AG09319 (cell line): ENCODE results near the gene VAMP5.

Experiments
- DNase-seq: peaks from one replicate; pipeline ENCODE4 v3.0.0-alpha.2; 2010; ENCODE audit warnings: low read depth; ENCODE audit errors: extremely low read depth
- TF ChIP-seq, protein P1 (sequence below): IDR thresholded peaks from 2 replicates; pipeline ENCODE4 v1.5.1; 2011; ENCODE audit warnings: low read depth, mild to moderate bottlenecking, inconsistent platforms, low read length, moderate library complexity

The VAMP5 gene

DNA sequence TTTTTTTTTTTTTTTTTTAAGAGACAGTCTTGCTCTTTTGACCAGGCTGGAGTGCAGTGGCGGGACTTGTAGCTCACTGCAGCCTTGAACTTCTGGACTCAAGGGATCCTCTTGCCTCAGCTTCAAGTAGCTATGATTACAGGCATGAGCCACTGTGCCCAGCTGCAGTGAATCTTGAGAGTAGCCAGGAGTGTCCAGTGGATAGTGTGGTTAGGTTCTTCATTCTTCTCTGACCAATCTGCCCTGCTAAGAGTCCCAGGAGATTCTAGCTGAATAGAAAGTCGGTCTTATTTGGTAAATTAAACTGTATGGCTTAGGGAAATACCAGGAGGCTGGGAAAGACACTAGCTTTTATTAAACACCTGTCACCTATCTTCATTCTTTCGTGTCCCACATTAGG, 47.1 kb downstream of the VAMP5 start:
- TF ChIP-seq, protein P1, sequence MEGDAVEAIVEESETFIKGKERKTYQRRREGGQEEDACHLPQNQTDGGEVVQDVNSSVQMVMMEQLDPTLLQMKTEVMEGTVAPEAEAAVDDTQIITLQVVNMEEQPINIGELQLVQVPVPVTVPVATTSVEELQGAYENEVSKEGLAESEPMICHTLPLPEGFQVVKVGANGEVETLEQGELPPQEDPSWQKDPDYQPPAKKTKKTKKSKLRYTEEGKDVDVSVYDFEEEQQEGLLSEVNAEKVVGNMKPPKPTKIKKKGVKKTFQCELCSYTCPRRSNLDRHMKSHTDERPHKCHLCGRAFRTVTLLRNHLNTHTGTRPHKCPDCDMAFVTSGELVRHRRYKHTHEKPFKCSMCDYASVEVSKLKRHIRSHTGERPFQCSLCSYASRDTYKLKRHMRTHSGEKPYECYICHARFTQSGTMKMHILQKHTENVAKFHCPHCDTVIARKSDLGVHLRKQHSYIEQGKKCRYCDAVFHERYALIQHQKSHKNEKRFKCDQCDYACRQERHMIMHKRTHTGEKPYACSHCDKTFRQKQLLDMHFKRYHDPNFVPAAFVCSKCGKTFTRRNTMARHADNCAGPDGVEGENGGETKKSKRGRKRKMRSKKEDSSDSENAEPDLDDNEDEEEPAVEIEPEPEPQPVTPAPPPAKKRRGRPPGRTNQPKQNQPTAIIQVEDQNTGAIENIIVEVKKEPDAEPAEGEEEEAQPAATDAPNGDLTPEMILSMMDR, result no peak
- no peak for DNase-seq

DNA sequence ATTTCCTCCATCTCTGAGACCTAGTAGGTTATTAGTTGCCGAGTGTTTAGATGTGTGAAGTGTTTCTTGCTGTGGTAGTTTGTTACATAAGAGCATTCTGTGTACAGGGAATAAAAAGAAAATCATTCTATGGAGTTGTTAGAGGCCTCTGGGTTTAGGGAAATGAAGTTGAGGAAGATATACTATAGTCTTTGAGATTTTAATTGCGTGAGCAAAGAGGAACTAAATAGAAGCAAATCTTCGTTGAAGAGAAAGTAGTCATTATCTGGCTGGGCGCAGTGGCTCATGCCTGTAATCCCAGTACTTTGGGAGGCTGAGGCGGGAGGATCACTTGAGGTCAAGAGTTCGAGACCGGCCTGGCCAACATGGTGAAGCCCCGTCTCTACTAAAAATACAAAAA, 50.8 kb downstream of the VAMP5 start:
- TF ChIP-seq, protein P1, result no peak
- DNase-seq, result no peak

DNA sequence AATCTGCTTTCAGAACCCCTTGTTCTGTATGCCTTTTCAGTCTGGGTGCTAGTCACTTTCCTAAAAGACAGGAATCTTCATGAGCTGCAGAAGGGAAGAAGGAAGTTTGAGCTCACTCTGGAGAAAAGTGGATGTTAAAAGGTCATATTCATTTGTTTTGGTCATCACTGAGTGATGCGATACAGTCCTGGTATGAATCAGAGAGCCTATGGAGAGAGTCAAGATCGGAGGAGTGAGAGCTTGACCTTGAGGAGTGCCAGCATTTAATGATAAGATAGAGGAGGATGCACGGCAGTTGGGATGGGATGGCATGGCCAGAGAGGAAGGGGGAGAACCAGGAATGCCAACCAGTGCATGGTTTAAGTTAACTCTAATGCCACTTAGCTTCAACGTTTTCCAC, 51.4 kb downstream of the VAMP5 start:
- TF ChIP-seq, protein P1, result no peak
- DNase-seq, result no peak

DNA sequence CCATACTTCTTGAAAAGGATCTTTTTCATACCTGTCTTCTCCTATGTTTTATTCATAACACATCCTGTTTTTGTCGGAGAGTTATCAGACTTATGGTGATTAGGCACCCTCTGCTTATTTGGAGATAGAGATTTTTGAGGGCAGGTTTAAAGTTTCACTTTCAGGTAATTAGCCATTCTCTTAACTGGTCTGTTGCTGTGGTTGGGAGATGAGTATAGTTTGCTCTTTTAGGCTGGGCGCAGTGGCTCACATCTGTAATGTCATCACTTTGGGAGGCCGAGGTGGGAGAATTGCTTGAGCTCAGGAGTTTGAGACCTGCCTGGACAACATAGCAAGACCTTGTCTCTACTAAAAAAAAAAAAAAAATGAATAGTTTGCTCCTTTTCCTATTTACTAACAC, 58.5 kb downstream of the VAMP5 start:
- TF ChIP-seq, protein P1, result no peak

More for the DNA sequence above, 58.5 kb downstream of the VAMP5 start:
- DNase-seq, result no peak
